A673 (cell line): ENCODE results near the gene ENOX1. TPM values are rescaled to one million over a fixed set of nuclear protein-coding genes. Genes with fewer than 3 reads are reported as not detected.
A peak's percentile ranks its signal among the peaks of the same experiment; 100 is the strongest.

Experiments
- BruUV-seq: library from RNA; stranded (reverse); fragments of 400-500 nt; replicated peaks from 2 replicates; lab custom pipeline; 2021; lab: Mats Ljungman, UMichigan
- CTCF ChIA-PET: fragments of 300-600 bp; sonication (Branson Sonifier 250); formaldehyde crosslinking; loops from one replicate; lab custom pipeline; 2022; ENCODE audit warnings: antibody characterized with exemption; lab: Charles Lee
- POLR2A ChIA-PET: fragments of 300-600 bp; sonication (Branson Sonifier 250); formaldehyde crosslinking; loops from one replicate; lab custom pipeline; 2022; ENCODE audit warnings: antibody characterized with exemption; ENCODE audit not compliant: low non-redundant PET; lab: Charles Lee
- DNase-seq: peaks from one replicate; pipeline ENCODE4 v3.0.0-alpha.2; 2015; ENCODE audit warnings: low spot score
- H3K27ac ChIP-seq: fragments of 200-600 bp; sonication (generic); 2 replicates; pipeline ENCODE4 v1.5.1; 2016; ENCODE audit warnings: mixed run types, low read depth, mild to moderate bottlenecking, mixed read lengths, antibody characterized with exemption, low read length; ENCODE audit not compliant: poor library complexity, severe bottlenecking
- H3K27me3 ChIP-seq: fragments of 200-600 bp; sonication (generic); replicated peaks from 2 replicates; pipeline ENCODE4 v1.6.1; 2017; ENCODE audit warnings: mixed run types, low read depth, mild to moderate bottlenecking, mixed read lengths, antibody characterized with exemption, low read length; ENCODE audit not compliant: insufficient read depth, poor library complexity
- H3K36me3 ChIP-seq: fragments of 200-600 bp; sonication (generic); 2 replicates; pipeline ENCODE4 v1.6.1; 2016; ENCODE audit warnings: mixed run types, mild to moderate bottlenecking, mixed read lengths, antibody characterized with exemption, low read length; ENCODE audit not compliant: insufficient read depth, poor library complexity, severe bottlenecking
- H3K4me1 ChIP-seq: fragments of 200-600 bp; sonication (generic); 2 replicates; pipeline ENCODE4 v1.6.1; 2017; ENCODE audit warnings: mixed run types, mild to moderate bottlenecking, mixed read lengths, antibody characterized with exemption, low read length; ENCODE audit not compliant: insufficient read depth, poor library complexity, severe bottlenecking
- H3K4me3 ChIP-seq: fragments of 200-600 bp; sonication (generic); 2 replicates; pipeline ENCODE4 v1.5.1; 2016; ENCODE audit warnings: low read depth, mixed run types, mild to moderate bottlenecking, mixed read lengths, low read length; ENCODE audit not compliant: poor library complexity, severe bottlenecking
- H3K9me3 ChIP-seq: fragments of 200-600 bp; sonication (generic); 2 replicates; pipeline ENCODE4 v1.6.1; 2016; ENCODE audit warnings: mixed run types, low read depth, mild to moderate bottlenecking, mixed read lengths, antibody characterized with exemption, low read length; ENCODE audit not compliant: poor library complexity, severe bottlenecking
- EZH2 ChIP-seq: fragments of 200-600 bp; sonication (generic); IDR thresholded peaks from 2 replicates; pipeline ENCODE4 v1.6.1; 2017; ENCODE audit warnings: borderline replicate concordance, low read depth, mild to moderate bottlenecking, mixed read lengths, antibody characterized with exemption, low read length; ENCODE audit not compliant: poor library complexity, severe bottlenecking
- intact Hi-C: fragments of 100-400 bp; cut with micrococcal nuclease; formaldehyde crosslinking; loops from one replicate; pipeline ENCODE4 v1.10.0; 2022; ENCODE audit not compliant: unreplicated experiment
- total RNA-seq: library from RNA; stranded (reverse); gene quantifications from 2 replicates; pipeline ENCODE4 v1.2.3, GENCODE V29; 2021
- TF ChIP-seq, protein P1 (sequence below): fragments of 300-800, 200-600 bp; sonication (generic); conservative IDR thresholded peaks from 2 replicates; pipeline ENCODE4 v1.5.1; 2017; ENCODE audit warnings: low read depth, mild to moderate bottlenecking, antibody characterized with exemption, low read length, moderate library complexity, mixed read lengths

ENOX1 gene
- total RNA-seq, 1 experiment from 2014 or later, result 4.4 TPM

DNA sequence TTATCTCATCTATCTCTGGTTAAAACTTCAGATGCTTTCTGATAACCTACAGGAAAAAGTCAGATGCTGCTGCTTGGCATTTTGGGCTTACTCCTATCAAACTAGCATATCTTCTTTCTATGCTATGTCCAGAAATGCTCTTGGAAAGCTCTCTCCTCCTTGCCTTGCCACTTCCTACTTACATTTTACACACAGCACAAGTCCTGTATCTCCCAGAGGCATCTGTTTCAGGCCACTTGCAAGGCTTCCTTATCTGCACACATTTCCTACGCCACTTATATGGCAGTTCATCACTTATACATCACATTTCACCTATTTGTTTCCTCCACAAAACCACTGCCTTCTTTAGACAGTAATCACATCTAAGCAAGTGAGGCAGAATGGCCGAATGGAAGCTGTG lies 543.1 kb downstream of the ENOX1 start:
- Histone ChIP-seq H3K4me1 (peaks cover 9% of the 10 kb centered on the region), H3K27me3 (no peaks in the 10 kb centered on the region), H3K9me3 (no peaks in the 10 kb centered on the region), H3K27ac (no peak overlapping the region), H3K4me3 (no peak overlapping the region), H3K36me3 (no peaks in the 10 kb centered on the region)
- BruUV-seq, result no TSS peak
- POLR2A ChIA-PET, result no interaction called here
- TF ChIP-seq EZH2, result no peak
- TF ChIP-seq, protein P1, sequence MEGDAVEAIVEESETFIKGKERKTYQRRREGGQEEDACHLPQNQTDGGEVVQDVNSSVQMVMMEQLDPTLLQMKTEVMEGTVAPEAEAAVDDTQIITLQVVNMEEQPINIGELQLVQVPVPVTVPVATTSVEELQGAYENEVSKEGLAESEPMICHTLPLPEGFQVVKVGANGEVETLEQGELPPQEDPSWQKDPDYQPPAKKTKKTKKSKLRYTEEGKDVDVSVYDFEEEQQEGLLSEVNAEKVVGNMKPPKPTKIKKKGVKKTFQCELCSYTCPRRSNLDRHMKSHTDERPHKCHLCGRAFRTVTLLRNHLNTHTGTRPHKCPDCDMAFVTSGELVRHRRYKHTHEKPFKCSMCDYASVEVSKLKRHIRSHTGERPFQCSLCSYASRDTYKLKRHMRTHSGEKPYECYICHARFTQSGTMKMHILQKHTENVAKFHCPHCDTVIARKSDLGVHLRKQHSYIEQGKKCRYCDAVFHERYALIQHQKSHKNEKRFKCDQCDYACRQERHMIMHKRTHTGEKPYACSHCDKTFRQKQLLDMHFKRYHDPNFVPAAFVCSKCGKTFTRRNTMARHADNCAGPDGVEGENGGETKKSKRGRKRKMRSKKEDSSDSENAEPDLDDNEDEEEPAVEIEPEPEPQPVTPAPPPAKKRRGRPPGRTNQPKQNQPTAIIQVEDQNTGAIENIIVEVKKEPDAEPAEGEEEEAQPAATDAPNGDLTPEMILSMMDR, result no peak
- intact Hi-C loops, result no loop called here
- DNase-seq, result no peak
- CTCF ChIA-PET, result no interaction called here

DNA sequence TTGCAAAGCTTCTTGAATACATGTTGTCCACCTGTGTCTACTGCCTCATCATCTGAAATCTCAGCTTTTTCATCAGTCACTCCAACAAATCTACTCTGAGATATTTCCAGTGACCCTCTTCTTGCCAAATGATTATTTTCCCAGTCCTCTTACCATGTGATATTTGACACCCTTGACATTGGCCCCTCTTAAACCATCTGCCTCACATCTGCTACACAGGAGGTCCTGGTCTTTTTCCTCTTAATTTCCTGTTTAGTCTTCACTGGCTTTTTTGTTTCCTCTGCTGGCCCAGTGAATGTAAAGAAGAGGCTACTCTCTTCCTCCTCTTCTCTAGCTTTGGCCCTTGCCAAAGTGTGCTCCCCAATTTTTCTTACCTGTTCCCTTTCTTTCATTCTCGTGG lies 544.7 kb downstream of the ENOX1 start:
- Histone ChIP-seq H3K4me3 (no peak overlapping the region), H3K4me1 (peaks cover 9% of the 10 kb centered on the region), H3K36me3 (no peaks in the 10 kb centered on the region), H3K9me3 (no peaks in the 10 kb centered on the region), H3K27ac (no peak overlapping the region), H3K27me3 (no peaks in the 10 kb centered on the region)
- TF ChIP-seq, protein P1, result no peak
- no peak for TF ChIP-seq EZH2
- CTCF ChIA-PET, result no interaction called here
- intact Hi-C loops, result no loop called here
- POLR2A ChIA-PET, result interaction anchor here (0.6 kb wide), 1 partner anchor 34 kb away, joined by 4 read pairs; no protein-coding TSS in a partner anchor
- peak; percentile 34 for DNase-seq
- BruUV-seq, result no TSS peak

GRCh38 chr13:43240278-43240677 lies 546.5 kb downstream of the ENOX1 start:
- Histone ChIP-seq H3K4me3 (no peak overlapping the region), H3K36me3 (no peaks in the 10 kb centered on the region), H3K9me3 (no peaks in the 10 kb centered on the region), H3K27ac (no peak overlapping the region), H3K27me3 (no peaks in the 10 kb centered on the region), H3K4me1 (peaks cover 9% of the 10 kb centered on the region)
- CTCF ChIA-PET, result no interaction called here
- no TSS peak for BruUV-seq
- DNase-seq, result no peak
- TF ChIP-seq, protein P1, result no peak
- TF ChIP-seq EZH2, result no peak
- POLR2A ChIA-PET, result no interaction called here
- intact Hi-C loops, result no loop called here
